ENCODE results near the gene ABCA4. TPM values are rescaled to one million over a fixed set of nuclear protein-coding genes. Genes with fewer than 3 reads are reported as not detected.
A peak's percentile ranks its signal among the peaks of the same experiment; 100 is the strongest.

Gene ABCA4
- total RNA-seq, 1 experiment from 2014 or later = not detected

- DNase-seq (ENCODE audit: unreplicated experiment) = no peak
- ChIA-PET POLR2A (no interaction called here), CTCF (no interaction called here)
- Mint-ChIP-seq H3K9me3 (ENCODE audit: unreplicated experiment) (no peaks in the 10 kb centered on the region), H3K36me3 (ENCODE audit: insufficient read depth, unreplicated experiment) (no peaks in the 10 kb centered on the region), H3K27ac (ENCODE audit: low read depth, unreplicated experiment) (no peak overlapping the region), H3K27me3 (ENCODE audit: insufficient read depth, unreplicated experiment) (no peaks in the 10 kb centered on the region), H3K4me3 (ENCODE audit: unreplicated experiment) (no peak overlapping the region), H3K4me1 (ENCODE audit: insufficient read depth, unreplicated experiment) (peaks cover 14% of the 10 kb centered on the region)
- TF ChIP-seq CTCF (IDR thresholded peaks at IDR 0.05; ENCODE audit: unreplicated experiment) = no peak
- intact Hi-C loops (cut with micrococcal nuclease) = no loop called here
- no TSS peak for BruUV-seq (replicated peaks)
Measured at GRCh38 chr1:93967306-93967705, 153.6 kb downstream of the ABCA4 start.

GRCh38 chr1:93965888-93966287 is 155.1 kb downstream of the ABCA4 start:
- no peaks in the 10 kb centered on the region for H3K36me3 Mint-ChIP-seq (ENCODE audit: insufficient read depth, unreplicated experiment)
- no peak for TF ChIP-seq CTCF (IDR thresholded peaks at IDR 0.05; ENCODE audit: unreplicated experiment)
- peaks cover 23% of the 10 kb centered on the region for H3K4me1 Mint-ChIP-seq (ENCODE audit: insufficient read depth, unreplicated experiment)
- DNase-seq (ENCODE audit: unreplicated experiment) = no peak
- CTCF ChIA-PET = interaction anchor here (0.8 to 2.0 kb wide), 3 partner anchors 56 to 370 kb away, joined by 3 to 4 read pairs (median 4); partner anchors contain the start of gene GCLM
- intact Hi-C loops (cut with micrococcal nuclease) = no loop called here
- H3K4me3 Mint-ChIP-seq (ENCODE audit: unreplicated experiment) = no peak overlapping the region
- BruUV-seq (replicated peaks) = no TSS peak
- no peaks in the 10 kb centered on the region for H3K27me3 Mint-ChIP-seq (ENCODE audit: insufficient read depth, unreplicated experiment)
- POLR2A ChIA-PET = no interaction called here
- no peaks in the 10 kb centered on the region for H3K9me3 Mint-ChIP-seq (ENCODE audit: unreplicated experiment)
- no peak overlapping the region for H3K27ac Mint-ChIP-seq (ENCODE audit: low read depth, unreplicated experiment)

- peaks cover 27% of the 10 kb centered on the region for H3K4me1 Mint-ChIP-seq (ENCODE audit: insufficient read depth, unreplicated experiment)
- no peak overlapping the region for H3K4me3 Mint-ChIP-seq (ENCODE audit: unreplicated experiment)
- H3K36me3 Mint-ChIP-seq (ENCODE audit: insufficient read depth, unreplicated experiment) = no peaks in the 10 kb centered on the region
- no peak for DNase-seq (ENCODE audit: unreplicated experiment)
- no peaks in the 10 kb centered on the region for H3K27me3 Mint-ChIP-seq (ENCODE audit: insufficient read depth, unreplicated experiment)
- ChIA-PET POLR2A (interaction anchor here (0.9 kb wide), 1 partner anchor 86 kb away, joined by 5 read pairs; the partner anchor contains the start of gene DNTTIP2), CTCF (interaction anchor here (1.0 to 2.0 kb wide), 3 partner anchors 55 to 371 kb away, joined by 3 to 4 read pairs (median 4); partner anchors contain the start of gene GCLM)
- H3K9me3 Mint-ChIP-seq (ENCODE audit: unreplicated experiment) = no peaks in the 10 kb centered on the region
- no peak for TF ChIP-seq CTCF (IDR thresholded peaks at IDR 0.05; ENCODE audit: unreplicated experiment)
- intact Hi-C loops (cut with micrococcal nuclease) = no loop called here
- BruUV-seq (replicated peaks) = TSS peak; percentile 55
- H3K27ac Mint-ChIP-seq (ENCODE audit: low read depth, unreplicated experiment) = peak overlapping the region; percentile 73
Measured at GRCh38 chr1:93965256-93965655, 155.7 kb downstream of the ABCA4 start.

- no peak for TF ChIP-seq CTCF (IDR thresholded peaks at IDR 0.05; ENCODE audit: unreplicated experiment)
- ChIA-PET POLR2A (interaction anchor here (0.9 kb wide), 1 partner anchor 86 kb away, joined by 5 read pairs; the partner anchor contains the start of gene DNTTIP2), CTCF (interaction anchor here (1.0 to 2.0 kb wide), 3 partner anchors 55 to 371 kb away, joined by 3 to 4 read pairs (median 4); partner anchors contain the start of gene GCLM)
- no peaks in the 10 kb centered on the region for H3K36me3 Mint-ChIP-seq (ENCODE audit: insufficient read depth, unreplicated experiment)
- H3K4me1 Mint-ChIP-seq (ENCODE audit: insufficient read depth, unreplicated experiment) = peaks cover 27% of the 10 kb centered on the region
- intact Hi-C loops (cut with micrococcal nuclease) = no loop called here
- H3K27ac Mint-ChIP-seq (ENCODE audit: low read depth, unreplicated experiment) = peak overlapping the region; percentile 73
- H3K9me3 Mint-ChIP-seq (ENCODE audit: unreplicated experiment) = no peaks in the 10 kb centered on the region
- no TSS peak for BruUV-seq (replicated peaks)
- DNase-seq (ENCODE audit: unreplicated experiment) = peak; percentile 87
- H3K4me3 Mint-ChIP-seq (ENCODE audit: unreplicated experiment) = no peak overlapping the region
- no peaks in the 10 kb centered on the region for H3K27me3 Mint-ChIP-seq (ENCODE audit: insufficient read depth, unreplicated experiment)
Measured at GRCh38 chr1:93964777-93965200, 156.2 kb downstream of the ABCA4 start.
